ENCODE measurements around the gene PDXK. TPM values are rescaled to one million over a fixed set of nuclear protein-coding genes. Genes with fewer than 3 reads are reported as not detected.

Gene PDXK
- polyA plus RNA-seq, 1 of the 3 experiments (the other 2 are of a cell fraction), result 85.7 TPM

DNA sequence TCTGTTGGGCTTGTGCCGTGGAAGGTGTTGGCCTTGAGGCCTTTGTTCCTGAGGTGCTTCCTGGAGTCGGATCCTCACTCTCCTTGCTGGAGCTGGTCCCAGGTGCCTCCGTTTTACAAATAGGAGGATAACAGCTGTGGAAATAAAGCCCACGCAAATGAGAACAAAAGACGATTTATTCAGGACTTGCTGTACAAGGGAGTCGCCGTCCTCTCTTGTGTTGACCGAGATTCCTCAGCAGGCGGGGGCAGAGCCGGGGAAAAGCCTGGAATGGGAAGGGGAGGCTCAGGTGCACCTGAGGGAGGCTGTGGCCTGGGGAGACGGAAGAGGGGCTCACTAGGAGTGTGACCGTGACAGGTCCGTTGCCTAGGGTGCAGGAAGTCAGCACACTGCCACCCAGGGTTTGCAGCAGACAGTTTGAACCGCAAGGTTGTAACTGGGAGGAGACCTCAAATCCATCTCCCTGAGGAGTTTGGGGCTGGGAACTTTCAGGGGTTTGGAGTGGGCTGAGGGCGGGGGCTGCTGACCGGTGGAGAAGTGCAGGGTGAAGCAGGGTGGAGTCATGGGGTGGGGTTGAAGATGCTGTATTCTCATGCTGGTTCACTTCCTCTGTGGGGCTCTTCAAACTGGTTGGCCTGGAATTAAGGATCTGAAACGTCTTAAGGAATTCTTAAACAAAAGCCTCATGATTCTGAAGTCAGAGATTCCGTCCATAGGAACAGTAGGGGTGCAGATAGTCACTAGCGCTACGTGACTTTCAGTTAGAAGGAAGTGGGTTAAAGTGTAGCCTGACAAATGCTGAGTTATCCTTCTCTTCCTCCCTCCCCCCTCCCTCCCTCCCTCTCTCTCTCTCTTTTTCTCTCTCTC is 59.8 kb downstream of the PDXK start:
- ChIA-PET CTCF (interaction anchor here (2.3 kb wide), 1 partner anchor 11 kb away, joined by 9 read pairs; the partner anchor contains the start of gene RRP1), POLR2A (no interaction called here)
- H3K4me2 ChIP-seq, result no peak overlapping the region
- H3K9ac ChIP-seq, result no peak overlapping the region
- H3K4me1 ChIP-seq (ENCODE audit: control insufficient read depth in 1 of 2, insufficient read depth in 2 of 2, low read depth in 1 of 2, low read length in 1 of 2), result peaks cover 0 to 6% of the 10 kb centered on the region in 2 experiments; a peak in 1 of 4 replicates
- WGBS (ENCODE audit: low lambda C conversion rate), result 81% methylated on average over 20 of the region's 20 CpGs
- H3K4me3 ChIP-seq (ENCODE audit: low read depth in 2 of 2, low read length in 1 of 2), result no peak overlapping the region
- peaks cover 5 to 6% of the 10 kb centered on the region in 2 experiments for H3K36me3 ChIP-seq (replicated peaks in 1 of 2; ENCODE audit: control insufficient read depth in 1 of 2, insufficient read depth in 2 of 2, low read length in 1 of 2)
- H2AFZ ChIP-seq (ENCODE audit: low read depth), result no peak overlapping the region
- TF ChIP-seq TCF12 (IDR thresholded peaks at IDR 0.05) (no peak), JUND (IDR thresholded peaks at IDR 0.05) (no peak), TAF1 (IDR thresholded peaks at IDR 0.05; ENCODE audit: borderline replicate concordance, low read depth, low read length) (no peak), TEAD4 (IDR thresholded peaks at IDR 0.05; ENCODE audit: borderline replicate concordance, insufficient read depth) (no peak), FOXJ3 (CRISPR knock-in tag; IDR thresholded peaks at IDR 0.05) (no peak), RXRA (IDR thresholded peaks at IDR 0.05; ENCODE audit: borderline replicate concordance, low read depth) (no peak), EZH2phosphoT487 (IDR thresholded peaks at IDR 0.05; ENCODE audit: borderline replicate concordance, low read depth) (no peak), NFIC (IDR thresholded peaks at IDR 0.05; ENCODE audit: borderline replicate concordance) (no peak), EP300 (IDR thresholded peaks at IDR 0.05; ENCODE audit: borderline replicate concordance in 1 of 2, low read depth in 1 of 2, low read length in 1 of 2) (no peak), NRF1 (IDR thresholded peaks at IDR 0.05; ENCODE audit: low read depth, low read length) (no peak), MXI1 (IDR thresholded peaks at IDR 0.05; ENCODE audit: low read depth, low read length) (no peak), YY1 (IDR thresholded peaks at IDR 0.05; ENCODE audit: low read depth) (no peak), RFX5 (IDR thresholded peaks at IDR 0.05; ENCODE audit: low read length) (no peak), GATA2 (CRISPR knock-in tag; IDR thresholded peaks at IDR 0.05) (no peak)
- TF ChIP-seq, protein P1, sequence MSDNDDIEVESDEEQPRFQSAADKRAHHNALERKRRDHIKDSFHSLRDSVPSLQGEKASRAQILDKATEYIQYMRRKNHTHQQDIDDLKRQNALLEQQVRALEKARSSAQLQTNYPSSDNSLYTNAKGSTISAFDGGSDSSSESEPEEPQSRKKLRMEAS (IDR thresholded peaks at IDR 0.05; ENCODE audit: low read depth), result no peak
- TF ChIP-seq, protein P2, sequence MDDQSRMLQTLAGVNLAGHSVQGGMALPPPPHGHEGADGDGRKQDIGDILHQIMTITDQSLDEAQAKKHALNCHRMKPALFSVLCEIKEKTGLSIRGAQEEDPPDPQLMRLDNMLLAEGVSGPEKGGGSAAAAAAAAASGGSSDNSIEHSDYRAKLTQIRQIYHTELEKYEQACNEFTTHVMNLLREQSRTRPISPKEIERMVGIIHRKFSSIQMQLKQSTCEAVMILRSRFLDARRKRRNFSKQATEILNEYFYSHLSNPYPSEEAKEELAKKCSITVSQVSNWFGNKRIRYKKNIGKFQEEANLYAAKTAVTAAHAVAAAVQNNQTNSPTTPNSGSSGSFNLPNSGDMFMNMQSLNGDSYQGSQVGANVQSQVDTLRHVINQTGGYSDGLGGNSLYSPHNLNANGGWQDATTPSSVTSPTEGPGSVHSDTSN (IDR thresholded peaks at IDR 0.05), result no peak
- TF ChIP-seq, protein P3, sequence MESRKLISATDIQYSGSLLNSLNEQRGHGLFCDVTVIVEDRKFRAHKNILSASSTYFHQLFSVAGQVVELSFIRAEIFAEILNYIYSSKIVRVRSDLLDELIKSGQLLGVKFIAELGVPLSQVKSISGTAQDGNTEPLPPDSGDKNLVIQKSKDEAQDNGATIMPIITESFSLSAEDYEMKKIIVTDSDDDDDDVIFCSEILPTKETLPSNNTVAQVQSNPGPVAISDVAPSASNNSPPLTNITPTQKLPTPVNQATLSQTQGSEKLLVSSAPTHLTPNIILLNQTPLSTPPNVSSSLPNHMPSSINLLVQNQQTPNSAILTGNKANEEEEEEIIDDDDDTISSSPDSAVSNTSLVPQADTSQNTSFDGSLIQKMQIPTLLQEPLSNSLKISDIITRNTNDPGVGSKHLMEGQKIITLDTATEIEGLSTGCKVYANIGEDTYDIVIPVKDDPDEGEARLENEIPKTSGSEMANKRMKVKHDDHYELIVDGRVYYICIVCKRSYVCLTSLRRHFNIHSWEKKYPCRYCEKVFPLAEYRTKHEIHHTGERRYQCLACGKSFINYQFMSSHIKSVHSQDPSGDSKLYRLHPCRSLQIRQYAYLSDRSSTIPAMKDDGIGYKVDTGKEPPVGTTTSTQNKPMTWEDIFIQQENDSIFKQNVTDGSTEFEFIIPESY (IDR thresholded peaks at IDR 0.05; ENCODE audit: borderline replicate concordance, low read depth), result no peak
- TF ChIP-seq, protein P4, sequence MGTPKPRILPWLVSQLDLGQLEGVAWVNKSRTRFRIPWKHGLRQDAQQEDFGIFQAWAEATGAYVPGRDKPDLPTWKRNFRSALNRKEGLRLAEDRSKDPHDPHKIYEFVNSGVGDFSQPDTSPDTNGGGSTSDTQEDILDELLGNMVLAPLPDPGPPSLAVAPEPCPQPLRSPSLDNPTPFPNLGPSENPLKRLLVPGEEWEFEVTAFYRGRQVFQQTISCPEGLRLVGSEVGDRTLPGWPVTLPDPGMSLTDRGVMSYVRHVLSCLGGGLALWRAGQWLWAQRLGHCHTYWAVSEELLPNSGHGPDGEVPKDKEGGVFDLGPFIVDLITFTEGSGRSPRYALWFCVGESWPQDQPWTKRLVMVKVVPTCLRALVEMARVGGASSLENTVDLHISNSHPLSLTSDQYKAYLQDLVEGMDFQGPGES (IDR thresholded peaks at IDR 0.05; ENCODE audit: low read depth, low read length), result no peak
- no peak overlapping the region for H3K27ac ChIP-seq (ENCODE audit: low read depth in 2 of 2, low read length in 1 of 2)
- no peaks in the 10 kb centered on the region for H3K9me2 ChIP-seq
- H3K27me3 ChIP-seq (ENCODE audit: insufficient read depth), result no peaks in the 10 kb centered on the region
- DNase-seq, result no peak
- H3K9me3 ChIP-seq, result no peaks in the 10 kb centered on the region
- H3F3A ChIP-seq (replicated peaks; ENCODE audit: insufficient read depth), result peaks cover under 1% of the 10 kb centered on the region
- H3K79me2 ChIP-seq (ENCODE audit: insufficient read depth), result peaks cover 17% of the 10 kb centered on the region; the same call in 1 of the 2 replicates
- H4K20me1 ChIP-seq (ENCODE audit: insufficient read depth), result no peaks in the 10 kb centered on the region

Measured in SK-N-SH (cell line).